OCI-LY1 (cell line): ENCODE results near the gene TRAPPC3.

Experiments used
- EZH2 ChIP-seq: fragments of 200-600 bp; sonication (generic), shearing (Covaris generic); IDR thresholded peaks from 2 replicates; pipeline ENCODE4 v1.8.0; 2017; ENCODE audit warnings: borderline replicate concordance, mixed run types, mild to moderate bottlenecking, antibody characterized with exemption, low read length, moderate library complexity, mixed read lengths
- TF ChIP-seq, protein P1 (sequence below): fragments of 200-600 bp; sonication (generic), shearing (Covaris generic); IDR thresholded peaks from 2 replicates; pipeline ENCODE4 v1.5.1; 2017; ENCODE audit warnings: mild to moderate bottlenecking, antibody characterized with exemption, low read length, moderate library complexity, mixed read lengths

GRCh38 chr1:36134031-36134430 lies 15.3 kb downstream of the TRAPPC3 start:
- TF ChIP-seq, protein P1, sequence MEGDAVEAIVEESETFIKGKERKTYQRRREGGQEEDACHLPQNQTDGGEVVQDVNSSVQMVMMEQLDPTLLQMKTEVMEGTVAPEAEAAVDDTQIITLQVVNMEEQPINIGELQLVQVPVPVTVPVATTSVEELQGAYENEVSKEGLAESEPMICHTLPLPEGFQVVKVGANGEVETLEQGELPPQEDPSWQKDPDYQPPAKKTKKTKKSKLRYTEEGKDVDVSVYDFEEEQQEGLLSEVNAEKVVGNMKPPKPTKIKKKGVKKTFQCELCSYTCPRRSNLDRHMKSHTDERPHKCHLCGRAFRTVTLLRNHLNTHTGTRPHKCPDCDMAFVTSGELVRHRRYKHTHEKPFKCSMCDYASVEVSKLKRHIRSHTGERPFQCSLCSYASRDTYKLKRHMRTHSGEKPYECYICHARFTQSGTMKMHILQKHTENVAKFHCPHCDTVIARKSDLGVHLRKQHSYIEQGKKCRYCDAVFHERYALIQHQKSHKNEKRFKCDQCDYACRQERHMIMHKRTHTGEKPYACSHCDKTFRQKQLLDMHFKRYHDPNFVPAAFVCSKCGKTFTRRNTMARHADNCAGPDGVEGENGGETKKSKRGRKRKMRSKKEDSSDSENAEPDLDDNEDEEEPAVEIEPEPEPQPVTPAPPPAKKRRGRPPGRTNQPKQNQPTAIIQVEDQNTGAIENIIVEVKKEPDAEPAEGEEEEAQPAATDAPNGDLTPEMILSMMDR, result no peak
- no peak for TF ChIP-seq EZH2
